GM12878 (cell line): ENCODE measurements around the gene LZTFL1. TPM values are rescaled to one million over a fixed set of nuclear protein-coding genes. Genes with fewer than 3 reads are reported as not detected.

Experiments used
- ATAC-seq: fragments of 200-7000 bp; cut with Tn5 transposase; 3 replicates; pipeline ENCODE4 v1.9.1; 2020; ENCODE audit warnings: mild to moderate bottlenecking, moderate library complexity
- BruUV-seq: library from RNA; stranded (reverse); fragments of 400-500 nt; replicated peaks from 2 replicates; lab custom pipeline; 2021; lab: Mats Ljungman, UMichigan
- CTCF ChIA-PET: fragments of 300-600 bp; sonication (Branson Sonifier 250); formaldehyde crosslinking; extraction: SDS; loops from one replicate; lab custom pipeline; 2021; ENCODE audit warnings: inconsistent platforms; lab: Yijun Ruan, JAX
- POLR2A ChIA-PET: fragments of 350-600 bp; formaldehyde crosslinking; extraction: SDS; loops from one replicate; lab custom pipeline; 2021; ENCODE audit warnings: inconsistent platforms; lab: Charles Lee
- RAD21 ChIA-PET: fragments of 300-600 bp; sonication (Branson Sonifier 250); formaldehyde crosslinking; loops from one replicate; lab custom pipeline; 2023; ENCODE audit warnings: antibody characterized with exemption; ENCODE audit not compliant: unreplicated experiment; lab: Charles Lee
- SMC1A ChIA-PET: fragments of 300-600 bp; sonication (Branson Sonifier 250); formaldehyde crosslinking; loops from one replicate; lab custom pipeline; 2023; ENCODE audit not compliant: unreplicated experiment, uncharacterized antibody; lab: Charles Lee
- DNase-seq: peaks from one replicate; pipeline ENCODE4 v3.0.0-alpha.2; 2011; ENCODE audit warnings: low read depth, low spot score
- FAIRE-seq: peaks from 3 replicates; lab custom pipeline; 2011; peaks lifted over from hg19 to GRCh38; lab: Jason Lieb, UNC
- H2AFZ ChIP-seq: 2 replicates; pipeline ENCODE4 v1.6.0; 2011; ENCODE audit warnings: low read depth, low read length, control low read depth; ENCODE audit not compliant: control insufficient read depth
- H3K27ac ChIP-seq: 2 replicates; pipeline ENCODE4 v1.5.1; 2011; ENCODE audit warnings: control low read depth; ENCODE audit not compliant: control insufficient read depth, insufficient read depth
- H3K27me3 ChIP-seq, 2 experiments: replicated peaks in 1 of 2; 2 replicates each; pipeline versions ENCODE4 v1.6.0 to v1.6.1; 2011; ENCODE audit warnings: low read length in 1 of 2; ENCODE audit not compliant: control insufficient read depth in 2 of 2, insufficient read depth in 2 of 2
- H3K36me3 ChIP-seq, 2 experiments: 2 replicates each; pipeline ENCODE4 v1.5.1; 2011; ENCODE audit warnings: low read length in 1 of 2; ENCODE audit not compliant: control insufficient read depth in 2 of 2, insufficient read depth in 2 of 2
- H3K4me1 ChIP-seq: 2 replicates; pipeline ENCODE4 v1.6.1; 2011; ENCODE audit warnings: mild to moderate bottlenecking, low read length, moderate library complexity, mixed read lengths; ENCODE audit not compliant: control insufficient read depth, insufficient read depth
- H3K4me2 ChIP-seq: 2 replicates; pipeline ENCODE4 v1.6.0; 2011; ENCODE audit warnings: control low read depth; ENCODE audit not compliant: control insufficient read depth, insufficient read depth
- H3K4me3 ChIP-seq: fragments of 200-600 bp; sonication (generic); 2 replicates; pipeline ENCODE4 v1.5.1; 2016
- H3K79me2 ChIP-seq: 2 replicates; pipeline ENCODE4 v1.6.0; 2011; ENCODE audit warnings: low read length; ENCODE audit not compliant: control insufficient read depth, insufficient read depth
- H3K9ac ChIP-seq: 2 replicates; pipeline ENCODE4 v1.8.0; 2011; ENCODE audit warnings: low read length, control low read depth, mixed read lengths; ENCODE audit not compliant: control insufficient read depth, insufficient read depth
- H3K9me3 ChIP-seq: replicated peaks from 3 replicates; pipeline ENCODE4 v1.5.1; 2011; ENCODE audit warnings: mild to moderate bottlenecking, low read length; ENCODE audit not compliant: control insufficient read depth, insufficient read depth
- H4K20me1 ChIP-seq: 2 replicates; pipeline ENCODE4 v1.6.0; 2011; ENCODE audit not compliant: control insufficient read depth, insufficient read depth
- BHLHE40 ChIP-seq, 2 experiments: fragments of 450-650 bp in 1 of 2; IDR thresholded peaks; 2 replicates each; pipeline ENCODE4 v1.6.1; 2011 to 2017; ENCODE audit warnings: low read depth in 2 of 2, borderline replicate concordance in 1 of 2, improper control_type of control experiment in 1 of 2, low read length in 1 of 2, mild to moderate bottlenecking in 1 of 2
- BRCA1 ChIP-seq: IDR thresholded peaks from 2 replicates; pipeline ENCODE4 v1.6.1; 2011; ENCODE audit warnings: low read depth, low read length, improper control_type of control experiment
- CHD4 ChIP-seq: fragments of 200-600 bp; sonication (generic); IDR thresholded peaks from 2 replicates; pipeline ENCODE4 v1.6.1; 2016; ENCODE audit warnings: mild to moderate bottlenecking
- CREM ChIP-seq: IDR thresholded peaks from 2 replicates; pipeline ENCODE4 v1.6.1; 2014; ENCODE audit warnings: antibody characterized with exemption, low read depth
- IRF3 ChIP-seq: fragments of 450-650 bp; IDR thresholded peaks from 2 replicates; pipeline ENCODE4 v1.6.1; 2014; ENCODE audit warnings: mild to moderate bottlenecking
- IRF4 ChIP-seq: IDR thresholded peaks from 2 replicates; pipeline ENCODE4 v1.6.1; 2011; ENCODE audit warnings: low read depth, low read length
- KAT2A ChIP-seq: conservative IDR thresholded peaks from 2 replicates; pipeline ENCODE4 v1.6.1; 2011; ENCODE audit warnings: low read depth, low read length; ENCODE audit not compliant: control insufficient read depth
- KDM1A ChIP-seq: fragments of 200-600 bp; sonication (generic); IDR thresholded peaks from 2 replicates; pipeline ENCODE4 v1.6.1; 2016; ENCODE audit warnings: borderline replicate concordance
- LARP7 ChIP-seq: fragments of 450-650 bp; IDR thresholded peaks from 2 replicates; pipeline ENCODE4 v1.6.1; 2017; ENCODE audit warnings: mild to moderate bottlenecking
- MTA3 ChIP-seq: IDR thresholded peaks from 2 replicates; pipeline ENCODE4 v1.6.1; 2012; ENCODE audit warnings: low read length, inconsistent platforms, borderline replicate concordance
- NFYB ChIP-seq: IDR thresholded peaks from 2 replicates; pipeline ENCODE4 v1.6.1; 2011; ENCODE audit warnings: low read depth, mild to moderate bottlenecking, low read length, improper control_type of control experiment, moderate library complexity; ENCODE audit not compliant: insufficient read depth
- POLR2A ChIP-seq: IDR thresholded peaks from 2 replicates; pipeline ENCODE4 v1.6.1; 2011; ENCODE audit warnings: low read depth, mild to moderate bottlenecking, low read length
- POLR2AphosphoS2 ChIP-seq: IDR thresholded peaks from 2 replicates; pipeline ENCODE4 v1.6.1; 2011; ENCODE audit warnings: low read depth, mild to moderate bottlenecking, low read length, improper control_type of control experiment, moderate library complexity
- TARDBP ChIP-seq: IDR thresholded peaks from 2 replicates; pipeline ENCODE4 v1.6.1; 2016; ENCODE audit warnings: borderline replicate concordance
- USF1 ChIP-seq: IDR thresholded peaks from 2 replicates; pipeline ENCODE4 v1.6.1; 2011; ENCODE audit warnings: borderline replicate concordance, low read depth, mild to moderate bottlenecking, moderate library complexity, mixed read lengths, low read length; ENCODE audit not compliant: insufficient read depth; ENCODE audit errors: extremely low read length
- ZNF207 ChIP-seq: fragments of 450-650 bp; IDR thresholded peaks from 2 replicates; pipeline ENCODE4 v1.6.1; 2014; ENCODE audit warnings: antibody characterized with exemption, mild to moderate bottlenecking, borderline replicate concordance
- WGBS: methylation state at CpG from one replicate; pipeline ENCODE4 v1.1.6; 2016; ENCODE audit warnings: low lambda C conversion rate; ENCODE audit not compliant: insufficient replicate concordance, insufficient coverage; ENCODE audit errors: missing lambda C conversion rate; 5-methylcytosine and 5-hydroxymethylcytosine counted together
- in situ Hi-C: fragments of 300-500 bp; cut with MboI; formaldehyde crosslinking; loops from 9 replicates; pipeline ENCODE4 v1.14.3; 2018; ENCODE audit warnings: mixed read lengths
- intact Hi-C: fragments of 100-400 bp; cut with micrococcal nuclease; formaldehyde crosslinking; loops from one replicate; pipeline ENCODE4 v1.14.2; 2022; ENCODE audit not compliant: unreplicated experiment
- polyA plus RNA-seq, 11 experiments: library from polyadenylated mRNA; depleted of rRNA in 4 of 11; unstranded in 6 of 11; stranded (reverse) in 5 of 11; fragments of >200 nt; fragmentation: Nextera tagmentation in 4 of 11; fragmentation: Illumina TruSeq in 1 of 11; extraction: Ambion mirVana in 4 of 11; extraction: Trizol in 1 of 11; gene quantifications; 1 replicate in 1 of 11; 2 replicates in 10 of 11; pipeline versions ENCODE4 v1.2.1 to v1.2.3, GENCODE V29; 2011 to 2016; ENCODE audit warnings: inconsistent platforms in 2 of 11, missing spikeins in 2 of 11, low read depth in 1 of 11
- total RNA-seq, 4 experiments: library from RNA; depleted of rRNA in 3 of 4; stranded (reverse); fragments of >200 nt in 3 of 4; fragmentation: Illumina TruSeq in 1 of 4; extraction: Trizol in 1 of 4; gene quantifications; 2 replicates each; pipeline versions ENCODE4 v1.2.1 to v1.2.3, GENCODE V29; 2013 to 2021
- TF ChIP-seq, protein P1 (sequence below): fragments of 450-650 bp; IDR thresholded peaks from 2 replicates; pipeline ENCODE4 v1.6.1; 2017; ENCODE audit warnings: antibody characterized with exemption, mild to moderate bottlenecking, moderate library complexity

Gene LZTFL1
- total and polyA plus RNA-seq, 10 of the 15 experiments (the other 5 are each of a cell fraction or from before 2014, with no cell fraction given): 9.8 to 74.1 (median 11.9) TPM

DNA sequence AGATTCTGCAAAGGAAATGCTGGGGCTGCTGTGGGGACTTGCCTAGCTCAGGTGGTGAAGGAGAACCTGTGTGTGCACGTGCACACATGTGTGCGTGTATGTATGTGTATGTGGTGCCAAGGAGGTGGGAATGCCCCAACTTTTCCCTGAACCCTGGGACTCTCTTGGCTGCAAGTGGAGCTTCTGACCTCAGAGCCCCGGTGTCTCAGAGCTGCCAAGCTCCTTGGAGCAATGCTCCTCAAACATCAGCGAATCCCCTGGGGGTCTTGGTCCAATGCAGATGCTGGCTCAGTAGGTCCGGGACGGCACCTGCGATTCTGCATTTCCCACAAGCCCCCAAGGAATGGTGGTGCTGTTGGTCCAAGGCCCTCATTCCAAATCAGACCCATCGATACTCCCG, 39.8 kb downstream of the LZTFL1 start:
- Histone ChIP-seq H3K36me3 (no peaks in the 10 kb centered on the region), H2AFZ (no peak overlapping the region), H3K4me1 (no peaks in the 10 kb centered on the region), H3K27ac (no peak overlapping the region), H4K20me1 (no peaks in the 10 kb centered on the region), H3K9me3 (no peaks in the 10 kb centered on the region), H3K4me2 (no peak overlapping the region), H3K9ac (no peak overlapping the region), H3K27me3 (no peaks in the 10 kb centered on the region; a peak in 1 of 4 replicates)
- 55% methylated on average over 9 of the region's 9 CpGs for WGBS
- FAIRE-seq: no peak
- RAD21 ChIA-PET: no interaction called here
- SMC1A ChIA-PET: no interaction called here
- POLR2A ChIA-PET: no interaction called here
- intact Hi-C loops: no loop called here
- BruUV-seq: no TSS peak
- no peak for TF ChIP-seq LARP7
- no peak for TF ChIP-seq KDM1A
- 0 out of 2 replicates have a peak, but pooled peaks have one; percentile 24 for TF ChIP-seq POLR2A
- no peak for TF ChIP-seq USF1
- TF ChIP-seq CHD4: no peak
- TF ChIP-seq TARDBP: no peak
- TF ChIP-seq MTA3: no peak
- TF ChIP-seq KAT2A: no peak
- no peak for TF ChIP-seq IRF4
- no peak for TF ChIP-seq IRF3
- no peak for TF ChIP-seq ZNF207
- TF ChIP-seq POLR2AphosphoS2: no peak
- no peak for TF ChIP-seq CREM
- TF ChIP-seq NFYB: no peak
- TF ChIP-seq BRCA1: no peak
- TF ChIP-seq, protein P1, sequence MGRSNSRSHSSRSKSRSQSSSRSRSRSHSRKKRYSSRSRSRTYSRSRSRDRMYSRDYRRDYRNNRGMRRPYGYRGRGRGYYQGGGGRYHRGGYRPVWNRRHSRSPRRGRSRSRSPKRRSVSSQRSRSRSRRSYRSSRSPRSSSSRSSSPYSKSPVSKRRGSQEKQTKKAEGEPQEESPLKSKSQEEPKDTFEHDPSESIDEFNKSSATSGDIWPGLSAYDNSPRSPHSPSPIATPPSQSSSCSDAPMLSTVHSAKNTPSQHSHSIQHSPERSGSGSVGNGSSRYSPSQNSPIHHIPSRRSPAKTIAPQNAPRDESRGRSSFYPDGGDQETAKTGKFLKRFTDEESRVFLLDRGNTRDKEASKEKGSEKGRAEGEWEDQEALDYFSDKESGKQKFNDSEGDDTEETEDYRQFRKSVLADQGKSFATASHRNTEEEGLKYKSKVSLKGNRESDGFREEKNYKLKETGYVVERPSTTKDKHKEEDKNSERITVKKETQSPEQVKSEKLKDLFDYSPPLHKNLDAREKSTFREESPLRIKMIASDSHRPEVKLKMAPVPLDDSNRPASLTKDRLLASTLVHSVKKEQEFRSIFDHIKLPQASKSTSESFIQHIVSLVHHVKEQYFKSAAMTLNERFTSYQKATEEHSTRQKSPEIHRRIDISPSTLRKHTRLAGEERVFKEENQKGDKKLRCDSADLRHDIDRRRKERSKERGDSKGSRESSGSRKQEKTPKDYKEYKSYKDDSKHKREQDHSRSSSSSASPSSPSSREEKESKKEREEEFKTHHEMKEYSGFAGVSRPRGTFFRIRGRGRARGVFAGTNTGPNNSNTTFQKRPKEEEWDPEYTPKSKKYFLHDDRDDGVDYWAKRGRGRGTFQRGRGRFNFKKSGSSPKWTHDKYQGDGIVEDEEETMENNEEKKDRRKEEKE: no peak
- TF ChIP-seq BHLHE40 (IDR thresholded peaks at IDR 0.05; ENCODE audit: borderline replicate concordance in 1 of 2, low read depth in 2 of 2, low read length in 1 of 2): 0 out of 4 replicates have a peak, but pooled peaks of 1 of the 2 experiments have one; percentile 7
- TF ChIP-seq, all 136 proteins: peak for 2
- CTCF ChIA-PET: interaction anchor here (1.4 kb wide), 1 partner anchor 28 kb away, joined by 4 read pairs; no protein-coding TSS in a partner anchor
- in situ Hi-C loops: no loop called here
- no peak for ATAC-seq
- Histone ChIP-seq H3K4me3 (no peak overlapping the region), H3K79me2 (no peaks in the 10 kb centered on the region)
- no peak for DNase-seq
